ENCODE data around the gene CATSPERE.

The CATSPERE gene

GRCh38 chr1:244414543-244414942 is 46.5 kb upstream of the CATSPERE start:
- Histone ChIP-seq H4K20me1 (ENCODE audit: insufficient read depth, low read length) (no peaks in the 10 kb centered on the region), H3K9ac (ENCODE audit: low read length) (no peak overlapping the region), H3K9me3 (replicated peaks; ENCODE audit: insufficient read depth, low read length) (no peaks in the 10 kb centered on the region), H2AFZ (ENCODE audit: low read length) (no peak overlapping the region), H3K79me2 (ENCODE audit: low read length) (no peaks in the 10 kb centered on the region), H3K4me2 (ENCODE audit: low read depth, low read length) (no peak overlapping the region), H3K27me3 (replicated peaks; ENCODE audit: insufficient read depth, low read length) (no peaks in the 10 kb centered on the region), H3K27ac (ENCODE audit: low read length) (no peak overlapping the region), H3K36me3 (replicated peaks; ENCODE audit: insufficient read depth, low read length) (peaks cover 9% of the 10 kb centered on the region; the same call in 1 of the 2 replicates), H3K9me2 (replicated peaks; ENCODE audit: insufficient read depth, low read length) (no peaks in the 10 kb centered on the region), H3F3A (ENCODE audit: insufficient read depth, low read length) (peaks cover 11% of the 10 kb centered on the region), H3K4me1 (ENCODE audit: low read length) (peaks cover 7% of the 10 kb centered on the region), H3K4me3 (ENCODE audit: low read length) (no peak overlapping the region)
- no peak for DNase-seq
- TF ChIP-seq EZH2 (optimal IDR thresholded peaks at IDR 0.05; ENCODE audit: low read depth, low read length) (no peak), EZH2phosphoT487 (IDR thresholded peaks at IDR 0.05; ENCODE audit: low read length) (no peak)
- TF ChIP-seq, protein P1, sequence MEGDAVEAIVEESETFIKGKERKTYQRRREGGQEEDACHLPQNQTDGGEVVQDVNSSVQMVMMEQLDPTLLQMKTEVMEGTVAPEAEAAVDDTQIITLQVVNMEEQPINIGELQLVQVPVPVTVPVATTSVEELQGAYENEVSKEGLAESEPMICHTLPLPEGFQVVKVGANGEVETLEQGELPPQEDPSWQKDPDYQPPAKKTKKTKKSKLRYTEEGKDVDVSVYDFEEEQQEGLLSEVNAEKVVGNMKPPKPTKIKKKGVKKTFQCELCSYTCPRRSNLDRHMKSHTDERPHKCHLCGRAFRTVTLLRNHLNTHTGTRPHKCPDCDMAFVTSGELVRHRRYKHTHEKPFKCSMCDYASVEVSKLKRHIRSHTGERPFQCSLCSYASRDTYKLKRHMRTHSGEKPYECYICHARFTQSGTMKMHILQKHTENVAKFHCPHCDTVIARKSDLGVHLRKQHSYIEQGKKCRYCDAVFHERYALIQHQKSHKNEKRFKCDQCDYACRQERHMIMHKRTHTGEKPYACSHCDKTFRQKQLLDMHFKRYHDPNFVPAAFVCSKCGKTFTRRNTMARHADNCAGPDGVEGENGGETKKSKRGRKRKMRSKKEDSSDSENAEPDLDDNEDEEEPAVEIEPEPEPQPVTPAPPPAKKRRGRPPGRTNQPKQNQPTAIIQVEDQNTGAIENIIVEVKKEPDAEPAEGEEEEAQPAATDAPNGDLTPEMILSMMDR (IDR thresholded peaks at IDR 0.05; ENCODE audit: low read length): no peak

DNA sequence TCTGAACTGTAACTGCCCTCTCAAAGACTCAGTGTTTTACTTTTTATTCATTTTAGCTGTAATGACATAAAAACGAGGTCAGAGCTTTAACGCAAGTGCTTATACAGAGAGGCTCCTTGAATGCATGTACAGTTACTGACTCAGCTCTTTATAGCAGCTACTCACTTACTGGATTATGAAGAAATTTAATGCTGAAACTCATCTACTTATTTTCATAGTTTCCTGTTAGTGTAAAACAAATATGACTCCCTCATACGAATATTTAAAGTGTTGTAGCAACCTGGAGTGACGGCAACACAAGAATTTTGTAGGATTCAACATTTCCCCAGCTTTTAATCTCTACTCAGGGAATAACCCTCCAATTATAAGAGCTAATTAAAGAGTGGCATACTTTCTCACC is 42.0 kb upstream of the CATSPERE start:
- Histone ChIP-seq H3K36me3 (replicated peaks; ENCODE audit: insufficient read depth, low read length) (peaks cover 27% of the 10 kb centered on the region), H2AFZ (ENCODE audit: low read length) (no peak overlapping the region), H3K9me3 (replicated peaks; ENCODE audit: insufficient read depth, low read length) (no peaks in the 10 kb centered on the region), H3K9me2 (replicated peaks; ENCODE audit: insufficient read depth, low read length) (no peaks in the 10 kb centered on the region), H3K27me3 (replicated peaks; ENCODE audit: insufficient read depth, low read length) (no peaks in the 10 kb centered on the region), H3K4me1 (ENCODE audit: low read length) (no peaks in the 10 kb centered on the region), H4K20me1 (ENCODE audit: insufficient read depth, low read length) (no peaks in the 10 kb centered on the region), H3K79me2 (ENCODE audit: low read length) (peaks cover 7% of the 10 kb centered on the region; the same call in 1 of the 2 replicates), H3K9ac (ENCODE audit: low read length) (no peak overlapping the region), H3K4me2 (ENCODE audit: low read depth, low read length) (no peak overlapping the region), H3K4me3 (ENCODE audit: low read length) (no peak overlapping the region), H3K27ac (ENCODE audit: low read length) (no peak overlapping the region), H3F3A (ENCODE audit: insufficient read depth, low read length) (no peaks in the 10 kb centered on the region)
- TF ChIP-seq, protein P1 (IDR thresholded peaks at IDR 0.05; ENCODE audit: low read length): no peak
- TF ChIP-seq EZH2phosphoT487 (IDR thresholded peaks at IDR 0.05; ENCODE audit: low read length): no peak
- TF ChIP-seq EZH2 (optimal IDR thresholded peaks at IDR 0.05; ENCODE audit: low read depth, low read length): no peak
- DNase-seq: no peak

GRCh38 chr1:244422174-244422573 is 38.9 kb upstream of the CATSPERE start:
- no peak overlapping the region for H3K27ac ChIP-seq (ENCODE audit: low read length)
- no peak overlapping the region for H3K9ac ChIP-seq (ENCODE audit: low read length)
- no peaks in the 10 kb centered on the region for H3K9me3 ChIP-seq (replicated peaks; ENCODE audit: insufficient read depth, low read length)
- no peaks in the 10 kb centered on the region for H4K20me1 ChIP-seq (ENCODE audit: insufficient read depth, low read length)
- H3K9me2 ChIP-seq (replicated peaks; ENCODE audit: insufficient read depth, low read length): no peaks in the 10 kb centered on the region
- no peaks in the 10 kb centered on the region for H3K27me3 ChIP-seq (replicated peaks; ENCODE audit: insufficient read depth, low read length)
- peaks cover 11% of the 10 kb centered on the region; the same call in 1 of the 2 replicates for H3K79me2 ChIP-seq (ENCODE audit: low read length)
- peaks cover 18% of the 10 kb centered on the region for H3K36me3 ChIP-seq (replicated peaks; ENCODE audit: insufficient read depth, low read length)
- H2AFZ ChIP-seq (ENCODE audit: low read length): no peak overlapping the region
- no peak for TF ChIP-seq EZH2 (optimal IDR thresholded peaks at IDR 0.05; ENCODE audit: low read depth, low read length)
- TF ChIP-seq EZH2phosphoT487 (IDR thresholded peaks at IDR 0.05; ENCODE audit: low read length): no peak
- TF ChIP-seq, protein P1 (IDR thresholded peaks at IDR 0.05; ENCODE audit: low read length): no peak
- no peaks in the 10 kb centered on the region for H3F3A ChIP-seq (ENCODE audit: insufficient read depth, low read length)
- DNase-seq: no peak
- H3K4me1 ChIP-seq (ENCODE audit: low read length): peaks cover 6% of the 10 kb centered on the region; the same call in 1 of the 2 replicates
- H3K4me3 ChIP-seq (ENCODE audit: low read length): no peak overlapping the region
- H3K4me2 ChIP-seq (ENCODE audit: low read depth, low read length): no peak overlapping the region

Data from MM.1S (cell line).